Left lung (tissue), 10 donors: Measurements from ENCODE around the gene TKT. TPM values are rescaled to one million over a fixed set of nuclear protein-coding genes. Genes with fewer than 3 reads are reported as not detected.
A peak's percentile ranks its signal among the peaks of the same experiment; 100 is the strongest.

Experiments
- ATAC-seq: fragments of 200-7000 bp; cut with Tn5 transposase; one replicate; pipeline ENCODE4 v1.9.1; 2020; ENCODE audit warnings: moderate library complexity
- DNase-seq, 4 donors: peaks; one replicate each; pipeline ENCODE4 v3.0.0-alpha.2; 2013 to 2020
- H3K27ac ChIP-seq, 2 donors: fragments of 200-600 bp; sonication (generic) in 1 of 2; one replicate each; pipeline versions ENCODE4 v1.5.0 to v1.8.0; 2020 to 2021
- H3K27me3 ChIP-seq, 2 donors: fragments of 200-600 bp; sonication (generic) in 1 of 2; one replicate each; pipeline versions ENCODE4 v1.5.0 to v1.8.0; 2020 to 2021
- H3K36me3 ChIP-seq, 2 donors: fragments of 200-600 bp; sonication (generic) in 1 of 2; one replicate each; pipeline versions ENCODE4 v1.5.0 to v1.8.0; 2020 to 2021
- H3K4me1 ChIP-seq, 2 donors: fragments of 200-600 bp; one replicate each; pipeline ENCODE4 v1.8.0; 2021
- H3K4me3 ChIP-seq, 2 donors: fragments of 200-600 bp; sonication (generic) in 1 of 2; one replicate each; pipeline versions ENCODE4 v1.5.0 to v1.8.0; 2020 to 2021; ENCODE audit warnings: mild to moderate bottlenecking in 1 of 2
- H3K9me3 ChIP-seq, 2 donors: fragments of 200-600 bp; sonication (generic) in 1 of 2; one replicate each; pipeline versions ENCODE4 v1.5.0 to v1.8.0; 2020 to 2021
- intact Hi-C, 2 donors: fragments of 100-400 bp; cut with DNase I; formaldehyde crosslinking; loops; one replicate each; pipeline versions ENCODE4 v1.11.2 to v1.14.2; 2022
- polyA plus RNA-seq, 6 donors: library from polyadenylated mRNA; unstranded; fragments of 120-200 nt; gene quantifications; one replicate each; pipeline ENCODE4 v1.2.1, GENCODE V29; 2013; ENCODE audit not compliant: insufficient read length in 6 of 6
- total RNA-seq, 2 donors: library from RNA; stranded (reverse); fragmentation: NEBNext Ultra II Directional; extraction: Animal tissue kit (Norgen Biotek cat#: 25700); gene quantifications; one replicate each; pipeline ENCODE4 v1.2.1, GENCODE V29; 2021
- TF ChIP-seq, protein P1 (sequence below), 2 donors: fragments of 200-600 bp; sonication (generic) in 1 of 2; IDR thresholded peaks; one replicate each; pipeline versions ENCODE4 v1.5.0 to v1.8.0; 2021; ENCODE audit warnings: antibody characterized with exemption in 2 of 2
- donor health status: DM: no; HTN: yes; CAD: no.
- donor health status: DM: no; HTN: no; CAD: no.

Gene TKT
- total and polyA plus RNA-seq, 8 donors = 210 to 594 (median 239) TPM

DNA sequence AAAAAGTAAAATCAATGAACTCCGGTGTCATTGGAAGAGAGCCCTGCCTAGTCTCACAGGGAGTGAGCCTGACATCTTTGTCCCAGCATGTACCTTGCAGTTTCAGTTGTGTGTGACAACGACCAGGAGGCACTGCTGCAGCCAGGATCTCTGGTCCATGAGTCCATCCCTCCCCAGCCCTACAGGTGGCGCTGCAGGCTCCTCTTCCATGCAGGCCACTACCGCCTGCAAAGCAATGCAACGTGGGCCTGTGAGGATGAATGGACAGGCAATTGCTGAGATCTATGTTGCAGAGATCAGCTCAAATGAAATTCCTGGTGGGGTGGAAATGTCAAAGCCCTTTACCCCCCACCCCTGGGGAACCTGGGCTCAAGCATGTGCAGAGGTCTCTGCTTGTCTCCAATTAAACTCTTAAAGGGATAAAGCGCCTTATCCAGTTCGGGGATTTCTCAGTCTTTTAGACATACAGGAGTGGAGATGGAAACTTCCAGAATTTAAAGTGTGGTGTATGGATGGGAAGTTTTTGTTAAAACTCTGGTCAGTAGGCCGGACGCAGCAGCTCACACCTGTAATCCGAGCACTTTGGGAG lies 35.8 kb downstream of the TKT start:
- DNase-seq (peak; percentile 49 to 95 (median 81)), ATAC-seq (peak; percentile 96)
- no peaks in the 10 kb centered on the region for H3K27me3 ChIP-seq
- TF ChIP-seq, protein P1, sequence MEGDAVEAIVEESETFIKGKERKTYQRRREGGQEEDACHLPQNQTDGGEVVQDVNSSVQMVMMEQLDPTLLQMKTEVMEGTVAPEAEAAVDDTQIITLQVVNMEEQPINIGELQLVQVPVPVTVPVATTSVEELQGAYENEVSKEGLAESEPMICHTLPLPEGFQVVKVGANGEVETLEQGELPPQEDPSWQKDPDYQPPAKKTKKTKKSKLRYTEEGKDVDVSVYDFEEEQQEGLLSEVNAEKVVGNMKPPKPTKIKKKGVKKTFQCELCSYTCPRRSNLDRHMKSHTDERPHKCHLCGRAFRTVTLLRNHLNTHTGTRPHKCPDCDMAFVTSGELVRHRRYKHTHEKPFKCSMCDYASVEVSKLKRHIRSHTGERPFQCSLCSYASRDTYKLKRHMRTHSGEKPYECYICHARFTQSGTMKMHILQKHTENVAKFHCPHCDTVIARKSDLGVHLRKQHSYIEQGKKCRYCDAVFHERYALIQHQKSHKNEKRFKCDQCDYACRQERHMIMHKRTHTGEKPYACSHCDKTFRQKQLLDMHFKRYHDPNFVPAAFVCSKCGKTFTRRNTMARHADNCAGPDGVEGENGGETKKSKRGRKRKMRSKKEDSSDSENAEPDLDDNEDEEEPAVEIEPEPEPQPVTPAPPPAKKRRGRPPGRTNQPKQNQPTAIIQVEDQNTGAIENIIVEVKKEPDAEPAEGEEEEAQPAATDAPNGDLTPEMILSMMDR (IDR thresholded peaks at IDR 0.05) = peak; percentile 85 to 95
- peaks cover 0 to 27% of the 10 kb centered on the region in 2 donors for H3K36me3 ChIP-seq
- intact Hi-C loops = no loop called here
- no peaks in the 10 kb centered on the region for H3K9me3 ChIP-seq
- H3K27ac ChIP-seq = no peak overlapping the region
- no peak overlapping the region for H3K4me3 ChIP-seq
- H3K4me1 ChIP-seq = peaks cover 0 to 5% of the 10 kb centered on the region in 2 donors

DNA sequence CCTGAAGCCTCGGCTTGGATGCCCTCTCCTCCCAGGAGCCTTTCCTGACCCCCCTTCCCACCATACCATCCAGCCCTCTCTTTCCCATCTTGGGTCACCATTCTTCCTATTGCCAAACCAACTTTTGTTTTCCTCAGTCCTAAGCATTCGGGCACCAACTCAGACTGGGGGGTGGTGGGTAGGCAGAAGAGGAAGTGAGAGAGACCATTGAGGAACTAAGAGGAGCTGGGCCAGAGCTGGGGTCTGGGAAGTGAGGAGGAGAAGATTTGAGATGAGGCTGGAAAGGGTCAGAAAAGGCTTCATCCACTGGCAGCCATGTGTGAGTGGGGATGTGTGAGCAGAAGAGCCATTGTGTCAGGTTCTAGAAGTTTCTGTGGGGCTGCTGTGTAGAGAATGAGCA lies 37.7 kb downstream of the TKT start:
- Histone ChIP-seq H3K4me3 (no peak overlapping the region), H3K27ac (no peak overlapping the region), H3K27me3 (no peaks in the 10 kb centered on the region), H3K4me1 (peaks cover 0 to 5% of the 10 kb centered on the region in 2 donors), H3K9me3 (no peaks in the 10 kb centered on the region), H3K36me3 (peaks cover 0 to 8% of the 10 kb centered on the region in 2 donors)
- intact Hi-C loops = no loop called here
- TF ChIP-seq, protein P1 (IDR thresholded peaks at IDR 0.05) = no peak
- DNase-seq = no peak
- no peak for ATAC-seq

DNA sequence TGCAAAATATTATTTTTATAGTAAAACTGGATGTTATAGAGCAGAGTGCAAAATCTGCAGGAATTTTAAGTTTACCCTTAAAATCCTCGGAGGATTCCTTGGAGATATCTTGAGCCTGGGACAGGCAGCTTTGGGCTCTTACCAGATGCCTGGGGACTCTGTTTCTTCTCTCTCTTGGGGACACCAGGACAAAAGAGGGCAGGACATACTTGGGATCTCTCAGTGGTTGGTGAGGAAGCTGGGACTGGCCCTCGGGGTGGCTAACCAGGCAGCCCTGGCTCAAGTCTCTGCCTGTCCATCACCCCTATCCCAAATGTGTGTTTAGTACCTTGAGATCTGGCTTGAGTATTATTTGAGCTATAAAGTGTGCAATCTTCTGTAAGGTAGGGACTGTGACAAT lies 38.6 kb downstream of the TKT start:
- intact Hi-C loops = no loop called here
- no peak for ATAC-seq
- no peaks in the 10 kb centered on the region for H3K27me3 ChIP-seq

DNA sequence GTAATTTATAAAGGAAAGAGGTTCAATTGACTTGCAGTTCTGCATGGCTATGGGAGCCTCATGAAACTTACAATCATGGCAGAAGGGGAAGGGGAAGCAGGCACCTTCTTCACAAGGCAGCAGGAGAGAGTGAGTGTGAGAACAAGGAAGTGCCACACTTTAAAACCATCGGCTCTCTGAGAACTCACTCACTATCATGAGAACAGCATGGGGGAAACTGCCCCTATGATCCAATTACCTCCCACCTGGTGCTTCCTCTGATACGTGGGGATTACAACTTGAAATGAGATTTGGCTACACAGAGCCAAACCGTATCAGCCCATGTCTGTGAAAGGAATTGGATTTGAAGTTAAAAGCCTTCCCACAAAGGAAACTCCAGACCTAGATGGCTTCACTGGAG lies 39.1 kb downstream of the TKT start:
- DNase-seq = no peak
- Histone ChIP-seq H3K4me1 (peaks cover 0 to 12% of the 10 kb centered on the region in 2 donors), H3K27me3 (no peaks in the 10 kb centered on the region), H3K27ac (no peak overlapping the region), H3K4me3 (no peak overlapping the region), H3K36me3 (no peaks in the 10 kb centered on the region), H3K9me3 (no peaks in the 10 kb centered on the region)
- no peak for ATAC-seq
- TF ChIP-seq, protein P1 (IDR thresholded peaks at IDR 0.05) = no peak
- intact Hi-C loops = no loop called here

More for the DNA sequence above, 38.6 kb downstream of the TKT start:
- H3K4me1 ChIP-seq = peaks cover 0 to 8% of the 10 kb centered on the region in 2 donors
- H3K4me3 ChIP-seq = no peak overlapping the region
- no peaks in the 10 kb centered on the region for H3K9me3 ChIP-seq
- no peak for DNase-seq
- no peak overlapping the region for H3K27ac ChIP-seq
- TF ChIP-seq, protein P1 (IDR thresholded peaks at IDR 0.05) = no peak
- H3K36me3 ChIP-seq = no peaks in the 10 kb centered on the region

DNA sequence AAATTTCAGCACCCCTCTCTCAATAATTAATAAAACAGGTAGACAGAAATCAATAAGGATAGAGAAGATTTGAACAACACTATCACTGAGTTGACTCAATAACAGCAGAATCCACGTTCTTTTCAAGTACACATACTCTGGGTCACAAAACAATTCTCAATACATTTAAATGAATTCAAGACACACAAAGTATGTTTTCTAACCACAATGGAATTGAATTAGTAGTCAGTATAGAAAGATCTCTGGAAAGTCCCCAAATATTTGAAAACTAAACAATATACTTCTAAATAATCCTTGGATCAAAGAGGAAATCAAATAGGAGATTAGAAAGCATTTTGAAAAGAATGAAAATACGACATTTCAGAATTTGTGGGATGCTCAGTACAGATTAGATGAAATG lies 40.0 kb downstream of the TKT start:
- Histone ChIP-seq H3K27me3 (no peaks in the 10 kb centered on the region), H3K4me1 (peaks cover 0 to 12% of the 10 kb centered on the region in 2 donors), H3K27ac (no peak overlapping the region), H3K4me3 (no peak overlapping the region), H3K36me3 (no peaks in the 10 kb centered on the region), H3K9me3 (no peaks in the 10 kb centered on the region)
- ATAC-seq (no peak), DNase-seq (no peak)
- intact Hi-C loops = no loop called here
- TF ChIP-seq, protein P1 (IDR thresholded peaks at IDR 0.05) = no peak
